Osteocyte (in vitro differentiated cells): Measurements from ENCODE around the gene RPL38. TPM values are rescaled to one million over a fixed set of nuclear protein-coding genes. Genes with fewer than 3 reads are reported as not detected.

Experiments
- DNase-seq: peaks from one replicate; pipeline ENCODE4 v3.0.0; 2021; ENCODE audit warnings: mixed read lengths; ENCODE audit not compliant: unreplicated experiment; ENCODE audit errors: extremely low spot score
- H3K27ac Mint-ChIP-seq: one replicate; pipeline ENCODE4 v1.8.0; 2021; ENCODE audit warnings: mild to moderate bottlenecking, mixed read lengths; ENCODE audit not compliant: unreplicated experiment
- H3K27me3 Mint-ChIP-seq: one replicate; pipeline ENCODE4 v1.8.0; 2021; ENCODE audit warnings: mixed read lengths; ENCODE audit not compliant: unreplicated experiment
- H3K36me3 Mint-ChIP-seq: one replicate; pipeline ENCODE4 v1.8.0; 2021; ENCODE audit warnings: mixed read lengths; ENCODE audit not compliant: unreplicated experiment
- H3K4me1 Mint-ChIP-seq: one replicate; pipeline ENCODE4 v1.8.0; 2021; ENCODE audit warnings: mixed read lengths; ENCODE audit not compliant: unreplicated experiment
- H3K4me3 Mint-ChIP-seq: one replicate; pipeline ENCODE4 v1.8.0; 2021; ENCODE audit warnings: mild to moderate bottlenecking, moderate library complexity, mixed read lengths; ENCODE audit not compliant: unreplicated experiment
- H3K9me3 Mint-ChIP-seq: one replicate; pipeline ENCODE4 v1.8.0; 2021; ENCODE audit warnings: mixed read lengths; ENCODE audit not compliant: unreplicated experiment
- total RNA-seq: library from RNA; stranded (reverse); gene quantifications from 2 replicates; pipeline ENCODE4 v1.2.1, GENCODE V29; 2021
- TF ChIP-seq, protein P1 (sequence below): fragments of 200-600 bp; sonication (generic); IDR thresholded peaks from 2 replicates; pipeline ENCODE4 v1.5.0; 2021; ENCODE audit warnings: antibody characterized with exemption, mild to moderate bottlenecking, moderate library complexity

RPL38 gene
- total RNA-seq, 1 donor from 2014 or later: 755 TPM

DNA sequence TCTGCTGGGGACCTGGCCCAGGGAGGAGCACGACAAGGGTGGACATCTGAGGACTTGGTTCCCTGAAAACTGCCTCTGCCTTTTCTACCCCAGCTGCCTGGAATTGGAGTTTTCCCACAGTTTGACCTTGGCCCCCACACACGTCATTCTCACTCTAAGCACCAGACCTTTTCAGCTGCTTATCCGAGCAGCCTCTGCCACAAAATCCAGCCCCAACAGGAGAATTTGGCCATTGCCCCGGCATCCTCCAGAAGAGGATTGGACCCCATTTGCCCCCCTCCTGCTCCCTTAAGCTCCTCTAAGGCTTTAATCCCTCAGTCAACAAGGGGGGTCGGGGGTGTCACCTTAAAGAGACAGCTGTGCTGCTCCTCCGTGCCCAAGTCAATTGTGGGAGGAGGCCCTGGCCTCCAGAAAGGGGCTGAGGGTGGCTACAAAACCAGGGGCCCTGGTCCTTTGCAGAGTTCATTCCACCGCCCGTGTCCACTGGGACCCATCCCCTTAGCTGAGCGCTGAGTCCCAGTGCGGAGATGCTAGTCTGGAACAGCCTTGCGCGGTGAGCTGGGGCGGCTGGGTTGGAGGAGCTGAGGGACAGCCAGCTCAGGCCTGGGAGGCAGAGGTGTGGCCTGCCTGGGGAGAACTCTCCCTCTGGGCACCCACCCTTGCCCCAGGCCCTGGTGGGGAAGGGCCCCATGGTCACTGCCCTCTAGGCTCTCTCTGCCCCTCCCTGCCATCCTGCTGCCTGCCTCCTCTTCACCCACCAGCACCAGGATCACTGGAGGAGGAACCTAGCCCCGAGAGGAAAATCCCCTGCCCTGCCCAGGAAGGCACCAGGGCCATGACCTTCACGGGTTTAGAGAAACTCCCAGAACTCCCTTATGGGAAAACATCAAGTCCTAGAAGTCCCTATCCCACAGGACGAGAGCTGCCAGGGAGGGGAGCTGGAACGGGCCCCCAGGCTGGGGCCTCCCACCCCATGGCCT is 28.7 kb downstream of the RPL38 start:
- TF ChIP-seq, protein P1, sequence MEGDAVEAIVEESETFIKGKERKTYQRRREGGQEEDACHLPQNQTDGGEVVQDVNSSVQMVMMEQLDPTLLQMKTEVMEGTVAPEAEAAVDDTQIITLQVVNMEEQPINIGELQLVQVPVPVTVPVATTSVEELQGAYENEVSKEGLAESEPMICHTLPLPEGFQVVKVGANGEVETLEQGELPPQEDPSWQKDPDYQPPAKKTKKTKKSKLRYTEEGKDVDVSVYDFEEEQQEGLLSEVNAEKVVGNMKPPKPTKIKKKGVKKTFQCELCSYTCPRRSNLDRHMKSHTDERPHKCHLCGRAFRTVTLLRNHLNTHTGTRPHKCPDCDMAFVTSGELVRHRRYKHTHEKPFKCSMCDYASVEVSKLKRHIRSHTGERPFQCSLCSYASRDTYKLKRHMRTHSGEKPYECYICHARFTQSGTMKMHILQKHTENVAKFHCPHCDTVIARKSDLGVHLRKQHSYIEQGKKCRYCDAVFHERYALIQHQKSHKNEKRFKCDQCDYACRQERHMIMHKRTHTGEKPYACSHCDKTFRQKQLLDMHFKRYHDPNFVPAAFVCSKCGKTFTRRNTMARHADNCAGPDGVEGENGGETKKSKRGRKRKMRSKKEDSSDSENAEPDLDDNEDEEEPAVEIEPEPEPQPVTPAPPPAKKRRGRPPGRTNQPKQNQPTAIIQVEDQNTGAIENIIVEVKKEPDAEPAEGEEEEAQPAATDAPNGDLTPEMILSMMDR: no peak
- Mint-ChIP-seq H3K9me3 (no peaks in the 10 kb centered on the region), H3K4me1 (peaks cover 2% of the 10 kb centered on the region), H3K36me3 (no peaks in the 10 kb centered on the region), H3K27me3 (peaks cover 3% of the 10 kb centered on the region), H3K4me3 (no peak overlapping the region), H3K27ac (no peak overlapping the region)
- no peak for DNase-seq

DNA sequence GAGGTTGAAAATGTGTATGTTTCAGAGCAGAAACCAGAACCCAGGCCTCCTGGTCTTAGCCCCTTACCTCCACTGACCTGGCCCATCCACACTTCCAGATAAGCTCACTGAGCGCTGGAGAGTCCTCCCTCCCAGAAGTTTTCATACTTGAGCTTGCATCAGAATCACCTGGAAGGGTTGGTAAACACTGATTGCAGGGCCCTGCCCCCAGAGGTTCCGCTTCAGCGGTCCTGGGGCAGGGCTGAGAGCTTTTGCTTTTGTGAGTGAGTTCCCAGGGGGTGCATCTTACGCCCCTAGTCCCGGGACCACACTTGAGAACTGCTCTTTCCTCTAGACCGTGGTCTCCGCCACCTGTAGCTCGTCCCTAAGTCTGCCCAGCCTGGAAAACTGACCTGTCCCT is 30.5 kb downstream of the RPL38 start:
- Mint-ChIP-seq H3K9me3 (no peaks in the 10 kb centered on the region), H3K27ac (no peak overlapping the region), H3K4me1 (peaks cover 2% of the 10 kb centered on the region), H3K4me3 (no peak overlapping the region), H3K36me3 (no peaks in the 10 kb centered on the region), H3K27me3 (peaks cover 3% of the 10 kb centered on the region)
- no peak for DNase-seq
- TF ChIP-seq, protein P1: no peak

DNA sequence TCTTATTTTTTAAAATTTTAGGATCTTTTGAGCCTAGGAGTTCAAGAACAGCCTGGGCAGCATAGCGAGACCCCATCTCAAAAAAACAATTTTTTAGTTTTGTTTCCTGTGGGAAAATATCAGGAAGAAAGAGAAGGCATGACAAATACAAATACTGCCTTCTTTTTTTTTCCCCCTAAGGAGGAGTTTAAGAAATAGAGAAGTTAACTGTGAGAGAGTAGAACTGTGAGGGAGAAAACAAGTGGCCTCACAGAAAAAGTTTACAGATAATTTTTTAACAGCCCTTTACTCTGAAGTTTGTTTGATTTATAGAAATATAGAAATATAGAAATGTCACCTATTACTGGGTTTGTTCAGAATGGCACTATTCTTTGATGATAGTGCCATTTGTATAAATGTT is 31.0 kb downstream of the RPL38 start:
- H3K27me3 Mint-ChIP-seq: peaks cover 3% of the 10 kb centered on the region
- DNase-seq: no peak
- TF ChIP-seq, protein P1: no peak
- H3K4me1 Mint-ChIP-seq: peaks cover 2% of the 10 kb centered on the region
- H3K9me3 Mint-ChIP-seq: no peaks in the 10 kb centered on the region
- no peak overlapping the region for H3K4me3 Mint-ChIP-seq
- no peak overlapping the region for H3K27ac Mint-ChIP-seq
- H3K36me3 Mint-ChIP-seq: no peaks in the 10 kb centered on the region

DNA sequence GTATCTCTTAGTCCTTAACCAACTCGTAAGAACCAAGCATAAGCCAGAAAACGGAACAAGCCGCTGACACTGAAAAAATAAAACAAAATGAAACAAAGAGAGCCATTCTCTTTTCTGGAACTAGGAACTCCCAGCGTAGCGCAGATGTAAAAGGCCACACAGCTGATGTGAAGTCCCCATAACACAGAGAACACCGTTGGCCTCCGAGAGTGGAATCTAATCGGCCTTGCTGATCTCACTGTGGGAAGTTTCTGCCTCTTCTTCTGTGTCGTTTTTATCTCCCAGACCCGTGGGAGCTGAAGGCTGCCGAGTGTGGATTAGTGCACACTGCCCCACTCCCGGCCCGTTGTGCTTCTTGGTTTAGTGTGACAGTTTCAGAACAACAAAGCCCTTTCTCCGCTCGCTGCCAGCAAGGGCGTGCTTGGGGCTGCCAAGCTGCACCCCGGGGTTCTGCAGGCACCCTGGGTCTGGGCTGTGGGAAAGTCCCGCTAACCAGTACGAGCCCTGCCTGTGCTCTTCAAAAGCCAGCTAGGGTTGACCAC is 31.6 kb downstream of the RPL38 start:
- H3K9me3 Mint-ChIP-seq: no peaks in the 10 kb centered on the region
- no peak overlapping the region for H3K4me3 Mint-ChIP-seq
- no peaks in the 10 kb centered on the region for H3K36me3 Mint-ChIP-seq
- no peak overlapping the region for H3K27ac Mint-ChIP-seq
- peaks cover 3% of the 10 kb centered on the region for H3K27me3 Mint-ChIP-seq
- TF ChIP-seq, protein P1: no peak
- no peak for DNase-seq
- peaks cover 2% of the 10 kb centered on the region for H3K4me1 Mint-ChIP-seq

DNA sequence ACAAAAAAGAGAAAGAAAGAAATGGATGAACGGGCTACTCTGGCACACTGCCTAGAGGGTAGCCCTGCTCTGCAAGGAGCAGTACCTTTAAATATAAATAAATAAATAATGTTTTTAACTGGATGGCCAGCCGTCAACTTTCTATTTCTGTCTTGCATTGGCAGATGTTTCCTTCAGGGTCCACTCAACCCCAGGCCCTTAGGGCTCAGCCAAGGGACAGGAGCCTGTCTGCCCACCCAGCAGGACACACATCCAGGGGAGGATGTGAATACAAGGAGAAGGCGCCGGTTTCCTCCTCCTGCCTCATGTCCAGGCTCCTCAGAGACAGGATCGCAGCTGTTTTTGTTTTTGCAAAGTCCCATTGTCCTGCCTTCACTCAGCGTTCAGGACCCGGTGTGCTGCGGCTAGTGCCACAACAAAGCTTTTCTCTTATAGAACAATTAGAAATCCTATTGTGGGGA is 32.5 kb downstream of the RPL38 start:
- peaks cover 8% of the 10 kb centered on the region for H3K4me1 Mint-ChIP-seq
- H3K4me3 Mint-ChIP-seq: no peak overlapping the region
- TF ChIP-seq, protein P1: no peak
- DNase-seq: no peak
- H3K9me3 Mint-ChIP-seq: no peaks in the 10 kb centered on the region
- peaks cover 3% of the 10 kb centered on the region for H3K27me3 Mint-ChIP-seq
- H3K36me3 Mint-ChIP-seq: no peaks in the 10 kb centered on the region
- no peak overlapping the region for H3K27ac Mint-ChIP-seq
